GM18867 (cell line): ENCODE data around the gene KCNC1.

Experiments
- ATAC-seq: cut with Tn5 transposase; IDR thresholded peaks from one replicate; pipeline ENCODE4 v1.9.1; 2021; ENCODE audit warnings: mild to moderate bottlenecking, moderate library complexity; ENCODE audit not compliant: unreplicated experiment

KCNC1 gene

DNA sequence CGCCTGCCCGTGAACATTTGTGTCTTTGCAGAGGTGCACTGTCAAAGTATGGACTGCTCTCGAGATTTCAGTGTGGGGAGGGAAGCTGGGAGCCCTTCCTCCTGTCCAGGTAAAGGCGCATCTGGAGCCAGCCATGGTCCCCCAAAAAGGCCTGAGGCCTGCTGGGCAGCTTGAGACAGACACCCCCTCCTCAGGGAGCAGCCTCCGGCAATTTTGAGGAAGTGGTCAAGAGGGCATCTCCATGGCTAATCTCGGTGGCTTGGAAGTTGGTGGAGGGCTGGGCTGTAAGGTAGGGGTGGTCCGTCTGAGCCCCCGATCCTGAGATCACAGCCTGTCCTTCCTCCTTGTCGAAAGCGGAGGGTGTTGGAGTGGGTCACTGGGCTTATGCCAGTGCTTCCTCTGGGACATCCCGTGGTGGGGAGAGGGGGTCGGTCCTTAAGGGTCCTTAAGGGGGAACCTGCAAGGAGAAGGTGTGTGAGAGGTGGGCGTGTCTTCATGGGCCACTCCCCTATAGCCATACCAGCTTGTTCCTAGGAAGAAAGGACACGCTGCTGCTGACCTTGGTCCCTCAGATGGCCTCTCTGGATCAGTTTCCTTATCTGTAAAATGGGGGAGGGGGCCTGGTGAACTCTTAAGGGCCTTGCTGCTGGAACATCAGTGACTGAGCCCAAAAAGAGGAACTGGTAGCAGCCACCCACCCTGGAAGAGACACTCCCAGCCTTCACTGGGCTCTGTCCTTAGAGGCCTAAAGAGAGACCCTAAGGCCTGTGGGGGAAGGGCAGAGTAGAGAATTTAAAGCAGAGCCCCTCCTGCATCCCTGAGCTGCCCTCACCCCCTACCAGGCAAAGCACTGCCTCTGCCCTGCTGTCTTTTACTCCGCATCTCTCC is 2.6 kb downstream of the KCNC1 start:
- no peak for ATAC-seq

DNA sequence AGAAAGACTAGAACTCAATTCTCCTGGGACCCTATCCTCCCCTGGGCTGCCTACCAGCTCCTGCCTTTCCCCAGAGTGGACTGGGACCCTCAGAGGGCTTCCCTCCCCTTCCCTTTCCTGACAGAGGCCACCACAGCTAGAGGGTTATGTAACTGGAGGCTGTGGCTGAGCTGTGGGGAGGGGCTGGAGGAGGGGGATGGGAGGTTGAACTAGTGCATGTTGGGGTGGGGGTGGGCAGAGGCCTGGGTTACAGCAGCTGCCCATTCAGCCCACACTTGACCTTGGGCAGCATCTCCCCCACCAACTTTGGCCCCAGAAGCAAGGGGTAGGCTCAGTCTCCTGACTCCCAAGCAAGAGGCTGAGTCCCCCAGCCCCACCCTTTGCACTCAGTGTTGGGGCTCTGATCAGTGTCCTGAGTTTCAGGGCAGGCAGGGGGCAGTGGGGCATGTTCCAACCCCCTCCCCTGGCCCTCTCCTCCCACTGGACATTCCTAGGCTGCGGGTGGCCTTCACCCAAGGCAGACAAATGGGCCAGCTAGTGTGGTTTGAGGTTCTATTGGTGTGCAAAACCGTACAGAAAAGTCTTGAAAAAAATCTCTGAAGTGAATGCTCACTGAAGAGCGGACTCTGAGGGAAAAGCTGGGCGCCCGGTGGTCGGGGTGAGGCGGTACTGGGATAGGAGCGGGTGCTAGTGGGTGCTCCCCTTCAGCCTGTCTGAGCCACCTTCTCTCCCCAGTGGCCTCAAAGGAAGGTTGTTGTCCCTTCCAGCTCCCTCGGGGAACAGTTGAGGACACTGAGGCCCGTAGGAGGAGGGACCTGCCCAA is 3.8 kb downstream of the KCNC1 start:
- ATAC-seq, result no peak

DNA sequence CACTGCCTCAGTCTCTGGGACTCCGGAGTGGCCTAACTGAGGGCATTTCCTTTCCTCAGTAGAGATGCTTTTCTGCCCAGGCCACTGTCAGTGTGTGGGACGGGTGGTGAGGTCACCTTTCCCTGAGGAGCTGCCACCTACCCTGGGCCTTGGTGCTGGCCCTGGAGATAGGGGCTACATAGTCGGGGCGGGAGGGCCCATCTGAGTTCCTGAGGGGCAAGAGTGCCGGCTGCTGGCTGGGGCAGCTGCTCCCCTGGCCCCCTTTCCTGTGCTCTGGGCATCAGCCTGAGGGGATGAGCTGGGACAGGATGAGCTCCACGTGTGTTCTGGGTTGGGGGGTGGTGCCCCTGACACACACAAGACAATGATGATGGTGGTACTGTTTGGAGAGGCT is 5.4 kb downstream of the KCNC1 start:
- no peak for ATAC-seq

DNA sequence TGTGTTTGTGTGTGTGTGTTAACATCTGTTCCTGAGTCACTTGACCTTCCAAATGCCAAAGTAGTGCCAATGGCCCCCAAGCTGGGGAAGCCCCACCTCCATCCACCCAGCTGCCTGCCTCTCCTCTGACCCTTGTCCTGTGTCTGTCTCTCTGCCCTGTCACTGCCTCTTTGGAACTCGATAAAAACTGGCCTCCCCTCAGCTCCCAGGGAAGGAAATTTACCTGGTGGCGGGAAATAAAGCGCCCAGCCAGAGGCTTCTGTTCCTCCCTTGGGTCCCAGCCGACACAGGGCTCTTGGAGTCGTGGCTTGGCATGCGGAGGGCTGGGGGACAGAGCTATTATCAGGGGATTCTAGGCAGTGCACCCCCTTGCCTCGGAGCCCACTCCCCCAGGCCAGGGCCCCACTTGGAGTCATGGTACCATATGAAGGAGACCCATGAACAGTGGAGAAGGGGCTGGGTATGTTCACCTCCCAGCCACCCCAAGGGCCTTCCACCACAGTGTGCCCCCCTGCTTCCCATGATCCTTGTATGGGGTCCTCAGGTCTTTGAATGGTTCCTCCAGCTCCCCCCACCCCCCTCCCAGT is 6.2 kb downstream of the KCNC1 start:
- no peak for ATAC-seq

DNA sequence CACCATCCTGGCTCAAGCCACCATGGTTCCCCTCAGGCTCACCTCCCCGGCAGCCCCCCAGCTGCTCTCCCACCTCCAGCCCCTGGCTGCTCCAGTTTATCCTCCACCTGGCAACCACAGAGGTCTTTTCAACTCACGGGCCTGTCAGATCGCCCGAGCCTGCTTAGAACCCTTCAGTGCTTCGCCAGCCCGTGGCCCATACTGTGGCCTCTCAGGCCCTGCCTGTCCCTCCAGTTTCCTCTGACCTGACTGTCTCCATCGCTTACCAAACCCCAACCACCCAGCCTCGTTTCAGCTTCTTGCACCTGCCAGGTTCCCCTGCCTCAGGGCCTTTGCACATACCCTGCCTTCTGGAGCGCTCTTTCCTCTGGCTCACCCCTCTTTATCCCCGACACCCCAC is 6.9 kb downstream of the KCNC1 start:
- no peak for ATAC-seq

DNA sequence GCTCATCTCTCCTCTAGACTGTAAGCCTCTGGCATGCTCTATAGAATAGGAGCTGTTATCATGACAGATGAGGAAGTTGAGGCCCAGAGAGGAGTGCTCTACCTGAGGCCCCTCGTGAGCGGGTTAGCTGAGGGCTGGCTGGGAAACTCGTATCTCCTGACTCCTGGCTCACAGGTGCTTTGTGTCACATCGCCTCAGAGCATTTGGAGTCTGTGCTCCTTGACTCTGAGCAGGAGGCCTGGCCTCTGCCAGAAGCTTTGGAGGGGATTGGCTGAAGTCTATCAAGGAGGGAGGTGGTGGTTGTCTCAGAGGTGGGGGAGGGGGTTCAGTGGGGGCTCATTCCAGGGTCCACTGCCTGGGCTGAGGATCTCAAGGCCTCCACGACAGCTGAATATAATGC is 7.4 kb downstream of the KCNC1 start:
- ATAC-seq, result no peak

DNA sequence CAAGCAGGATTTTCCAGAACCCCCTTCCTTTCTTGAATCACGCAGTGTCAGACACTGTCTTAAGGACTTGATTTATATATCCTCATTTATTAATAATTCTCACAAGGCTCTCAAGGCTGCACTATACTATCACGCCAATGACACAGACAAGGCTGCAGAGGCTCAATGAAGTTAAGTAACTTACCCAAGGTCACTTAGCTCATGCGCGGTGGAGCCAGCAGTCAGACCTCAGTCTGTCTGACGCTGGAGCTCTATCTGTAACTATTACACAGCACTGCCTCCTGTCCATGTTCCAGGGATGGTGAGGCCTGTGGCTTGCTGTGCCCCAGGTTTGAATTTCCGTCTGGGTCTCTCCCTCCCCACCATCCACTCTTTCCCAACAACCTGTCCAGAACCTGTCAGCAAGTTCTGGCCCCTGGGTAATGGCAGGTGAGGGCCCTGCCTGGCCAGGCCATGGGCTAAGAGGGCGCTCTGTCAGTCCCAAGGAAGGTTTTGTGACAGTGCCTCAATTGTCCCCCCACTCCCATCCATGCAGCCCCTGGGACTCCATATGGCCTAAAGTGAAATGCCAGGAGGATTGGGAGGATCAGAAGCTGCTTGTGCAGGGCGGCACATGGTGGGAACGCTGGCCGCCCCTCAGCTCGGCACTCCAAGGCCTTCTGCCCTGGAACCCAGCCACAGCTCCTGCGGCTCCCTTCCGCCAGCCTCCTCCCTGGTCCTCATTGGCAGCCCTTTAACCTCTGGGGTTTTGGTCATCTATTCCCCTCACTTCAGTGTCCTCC is 8.6 kb downstream of the KCNC1 start:
- no peak for ATAC-seq

DNA sequence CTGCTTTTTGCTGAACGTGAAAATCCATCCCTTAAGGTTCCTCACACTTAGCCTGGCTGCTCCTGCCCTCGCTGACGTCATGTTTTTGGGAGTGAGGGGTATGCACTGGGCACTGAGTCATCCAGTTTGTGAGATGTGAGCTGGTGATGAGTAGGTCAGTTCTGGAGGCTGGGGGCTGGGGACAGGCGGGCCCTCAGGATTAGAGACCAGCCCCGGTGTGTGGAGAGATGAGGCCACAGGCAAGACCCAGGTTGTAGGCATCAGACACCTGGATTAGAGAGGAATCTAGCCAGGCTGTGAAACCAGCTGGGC is 9.2 kb downstream of the KCNC1 start:
- ATAC-seq, result no peak

DNA sequence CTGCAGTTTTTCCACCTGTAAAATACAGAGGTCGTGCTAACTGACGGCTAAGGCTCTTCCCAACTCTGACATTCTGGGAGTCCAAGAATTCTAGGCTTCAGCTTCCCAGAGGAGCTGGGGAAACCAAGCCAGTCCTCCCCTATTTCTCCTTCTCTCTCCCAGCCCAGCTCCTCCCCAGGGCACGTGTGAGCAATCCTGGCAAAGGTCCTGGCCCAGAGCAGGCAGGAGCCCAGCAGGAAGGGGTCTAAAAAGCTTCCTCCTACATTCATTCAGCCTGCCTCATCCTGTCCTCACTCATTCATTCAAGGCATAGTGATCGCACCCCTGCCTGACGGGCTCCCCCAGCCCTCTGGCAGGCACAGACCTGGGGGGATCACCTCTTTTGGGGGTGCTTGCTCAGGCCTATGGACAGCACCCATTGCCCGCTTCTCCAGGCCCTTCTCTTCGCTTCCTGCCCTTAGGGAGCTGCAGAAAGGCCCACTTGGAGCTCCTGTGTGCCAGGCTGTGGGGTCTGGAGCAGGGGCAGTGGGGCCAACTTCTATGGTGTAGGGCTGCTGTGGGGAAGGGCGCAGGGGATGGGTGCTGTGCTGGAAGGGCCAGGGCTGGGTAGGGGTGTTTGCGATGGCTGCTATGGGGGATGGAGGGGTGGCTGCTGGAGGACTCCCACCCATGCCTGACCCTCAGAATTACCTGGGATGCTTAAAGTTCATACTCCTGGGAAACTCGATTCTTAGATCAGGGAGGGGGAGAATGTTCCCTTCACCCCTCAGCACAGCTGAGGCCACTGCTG is 9.8 kb downstream of the KCNC1 start:
- no peak for ATAC-seq

DNA sequence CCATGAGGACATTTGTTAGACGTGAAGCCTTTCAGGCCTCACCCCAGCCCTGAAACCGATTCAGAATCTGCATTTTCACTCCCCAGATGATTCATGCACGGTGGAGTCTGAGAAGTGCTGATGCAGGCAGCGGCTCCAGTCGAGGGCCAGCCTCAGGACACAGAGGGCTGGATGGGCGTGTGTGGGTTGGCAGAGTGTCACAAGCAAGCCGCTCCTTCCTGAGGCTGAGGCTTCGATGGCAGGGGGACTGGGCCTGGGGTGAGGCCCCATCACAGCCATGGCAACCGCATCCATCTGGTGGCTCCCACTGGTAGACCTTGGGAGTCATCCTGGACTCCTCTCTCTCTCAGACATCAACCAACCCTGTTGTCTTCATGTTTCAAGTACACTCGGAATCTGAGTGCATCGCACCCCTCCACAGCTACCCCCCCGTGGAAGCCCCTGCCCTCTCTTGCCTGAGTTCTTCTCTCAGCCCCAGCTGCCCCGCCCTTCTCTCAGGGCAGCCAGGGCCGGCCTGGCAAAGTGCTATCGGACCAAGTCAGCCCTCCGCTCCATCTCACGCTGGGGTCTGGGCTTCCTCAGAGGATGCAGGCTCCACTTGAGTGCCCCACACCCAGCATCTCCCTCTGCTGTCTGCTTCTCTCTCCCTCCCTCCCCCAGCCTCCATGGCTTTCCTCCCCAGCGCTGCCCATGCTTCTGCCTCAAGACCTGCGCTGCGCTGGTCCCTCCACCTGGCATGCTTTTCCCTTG is 10.6 kb downstream of the KCNC1 start:
- no peak for ATAC-seq

DNA sequence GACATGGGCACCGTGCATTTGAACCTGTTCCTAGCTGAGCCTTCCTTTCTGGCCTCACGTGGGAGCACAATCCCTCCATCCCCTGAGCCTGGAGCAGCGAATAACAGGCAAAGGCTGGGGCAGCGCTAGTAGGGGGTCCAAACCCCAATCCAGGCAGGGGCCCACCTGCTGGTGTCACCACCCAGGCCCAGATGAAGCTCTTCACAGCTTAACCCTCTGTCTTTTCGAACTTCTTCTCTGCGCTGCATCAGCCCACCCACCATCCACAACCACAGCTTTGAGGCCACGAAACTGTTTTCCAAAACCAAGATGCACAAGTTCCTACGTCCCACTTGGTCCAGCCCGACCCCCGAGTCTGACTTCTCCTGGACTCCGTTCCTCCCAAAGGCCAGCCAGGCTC is 11.5 kb downstream of the KCNC1 start:
- ATAC-seq, result no peak

DNA sequence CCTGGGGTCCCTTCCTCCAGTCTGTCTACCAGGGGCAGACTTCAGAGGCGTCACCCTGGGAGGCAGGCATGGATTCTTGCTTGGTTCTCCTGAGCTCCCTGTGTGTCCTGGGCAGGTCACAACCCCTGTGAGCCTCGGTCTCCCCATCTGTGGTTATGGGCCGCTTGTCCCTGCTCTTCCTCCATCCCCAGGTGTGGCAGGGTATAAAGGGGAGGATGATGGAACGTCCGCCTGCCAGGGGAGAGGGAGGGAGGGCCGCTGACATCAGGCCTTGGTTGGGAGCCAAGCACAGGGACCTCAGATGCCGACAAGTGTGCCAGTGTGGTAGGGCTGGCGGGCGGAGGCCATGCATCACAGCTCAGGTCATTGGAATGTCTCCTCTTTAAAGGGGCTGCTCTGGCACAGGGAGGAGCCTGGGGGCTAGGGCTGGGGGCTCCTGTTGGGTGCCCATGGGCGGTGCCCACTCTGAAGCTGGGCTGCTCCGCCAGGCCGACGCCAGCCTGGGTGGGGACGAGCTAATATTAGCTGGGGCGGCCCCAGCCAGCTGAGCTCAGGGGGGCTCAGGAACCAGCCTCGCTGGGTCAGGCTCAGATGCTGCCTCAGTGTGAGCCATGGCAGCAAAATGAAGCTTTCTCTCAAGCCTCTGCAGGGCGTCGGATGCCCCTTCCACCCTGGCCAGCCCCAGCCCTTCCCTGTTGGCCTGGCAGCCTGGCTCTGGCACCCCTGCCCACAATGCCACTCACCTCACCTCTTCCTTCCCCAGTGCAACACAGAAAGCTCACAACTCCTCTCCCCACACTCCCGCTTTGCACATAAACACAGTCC is 12.8 kb downstream of the KCNC1 start:
- ATAC-seq, result no peak

DNA sequence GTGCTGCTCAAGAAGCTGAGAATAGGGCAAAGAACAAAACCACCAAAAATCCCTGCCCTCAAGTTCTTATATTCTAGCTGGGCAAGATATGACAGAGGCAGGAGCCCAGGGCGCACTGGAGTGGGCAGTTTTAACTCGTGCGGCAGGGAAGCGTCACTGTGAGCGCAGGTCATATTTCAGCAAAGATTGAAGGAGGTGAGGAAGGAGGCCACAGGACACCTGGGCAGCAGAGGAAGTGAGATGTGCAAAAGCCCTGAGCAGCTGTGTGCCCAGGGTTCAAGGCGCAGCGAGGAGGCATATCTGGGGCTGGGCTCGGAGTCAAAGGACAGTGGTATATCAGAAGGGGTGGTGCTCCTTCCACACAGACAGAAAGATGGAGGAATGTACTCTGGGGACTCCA is 13.5 kb downstream of the KCNC1 start:
- ATAC-seq, result no peak

DNA sequence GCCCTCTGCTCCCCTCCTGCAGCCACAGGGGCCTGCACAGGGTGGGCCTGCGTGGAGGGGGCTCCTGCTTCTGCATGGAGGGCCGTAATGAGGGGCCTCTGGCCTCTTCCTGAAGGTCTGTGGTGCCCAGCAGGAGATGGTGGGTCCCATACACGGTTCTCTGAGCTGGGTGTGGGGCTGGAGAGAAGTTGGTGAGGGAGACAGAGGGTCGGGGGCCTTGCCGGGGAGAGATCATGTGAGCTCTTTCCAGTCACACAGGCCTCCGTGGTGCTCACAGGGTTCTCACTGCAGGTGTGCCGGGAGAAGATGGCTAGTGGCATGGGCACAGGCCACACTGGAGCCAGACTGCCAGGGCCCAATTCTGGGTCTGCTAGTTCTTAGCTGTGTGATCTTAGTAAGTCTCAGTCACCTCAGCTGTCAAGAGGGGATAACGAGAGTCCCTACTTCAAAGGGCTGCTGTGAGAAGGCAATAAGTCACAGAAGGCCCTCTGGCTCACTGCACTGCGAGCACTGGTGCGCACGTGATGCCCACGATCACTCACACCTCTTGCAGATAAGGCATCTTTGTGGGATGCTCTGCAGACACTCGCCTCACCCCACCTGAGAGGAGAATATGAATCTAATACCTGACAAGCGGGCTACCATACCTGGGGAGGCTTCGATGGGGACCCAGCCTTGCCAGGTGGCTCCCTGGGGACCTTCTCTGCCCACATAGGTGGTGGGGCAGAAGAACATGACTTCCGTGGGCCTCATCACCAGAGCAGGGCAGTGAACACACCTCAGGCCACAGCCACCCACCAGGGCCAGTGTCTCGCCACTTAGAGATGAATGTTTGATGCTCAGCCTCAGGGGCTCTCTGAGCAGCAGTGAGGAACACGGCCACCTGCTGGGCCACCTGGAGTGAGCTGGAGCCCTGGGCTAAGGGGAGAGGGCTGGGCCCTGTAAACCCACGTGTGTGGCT is 14.5 kb downstream of the KCNC1 start:
- no peak for ATAC-seq

DNA sequence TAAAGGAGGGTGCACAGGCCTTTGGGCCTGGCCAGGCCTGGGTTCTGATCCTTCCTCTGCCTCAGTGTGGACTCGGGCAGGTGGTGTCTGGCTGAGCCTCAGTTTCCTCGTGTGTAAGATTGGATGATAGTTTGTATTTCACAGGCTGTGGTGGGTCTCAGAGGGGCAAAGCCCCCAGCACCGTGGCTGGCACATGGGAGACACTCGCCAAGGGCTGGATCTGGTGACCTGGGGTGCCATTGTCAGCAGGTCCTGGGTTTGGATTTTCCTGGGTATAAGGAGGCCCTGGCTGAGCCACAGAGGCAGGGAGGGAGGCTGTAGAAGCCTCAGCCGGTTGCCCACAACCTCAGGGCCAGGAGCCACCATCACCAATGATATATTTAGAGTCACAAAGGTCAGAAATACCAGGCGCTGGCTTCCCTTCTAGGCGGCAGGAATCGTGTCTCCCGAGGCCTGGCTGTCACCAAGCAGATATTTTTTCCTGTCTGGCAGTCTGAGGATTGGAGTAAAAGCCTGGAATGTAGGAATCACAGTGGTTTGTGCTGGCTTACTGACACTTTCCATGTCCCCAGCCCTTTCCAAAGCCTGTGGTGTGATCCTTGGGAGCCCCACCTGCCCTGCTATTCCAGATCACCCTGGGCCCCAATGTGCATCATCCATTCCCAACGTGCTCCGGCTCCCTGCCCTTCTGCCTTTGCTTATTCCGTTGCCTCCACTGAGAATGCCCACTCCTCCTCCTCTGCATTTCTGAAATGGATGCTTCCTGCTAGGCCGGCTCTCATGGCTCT is 15.6 kb downstream of the KCNC1 start:
- ATAC-seq, result no peak

DNA sequence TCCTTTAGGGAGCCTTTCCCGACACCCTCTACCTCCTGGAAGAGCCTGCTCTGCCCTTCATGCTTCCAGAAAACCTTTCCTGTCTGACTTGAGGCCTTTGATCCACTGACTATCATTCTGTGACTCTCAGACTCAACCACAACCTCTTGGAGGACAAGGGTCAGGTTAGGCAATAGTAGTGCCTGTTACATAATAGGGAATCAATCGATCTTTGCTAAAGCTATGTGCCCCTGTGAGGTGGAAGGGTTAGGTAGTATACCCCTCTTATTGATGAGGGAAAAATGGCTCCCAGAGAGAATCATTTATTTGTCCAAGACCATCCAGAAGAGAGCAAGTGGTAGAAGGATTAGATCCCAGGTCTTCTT is 16.2 kb downstream of the KCNC1 start:
- ATAC-seq, result no peak

DNA sequence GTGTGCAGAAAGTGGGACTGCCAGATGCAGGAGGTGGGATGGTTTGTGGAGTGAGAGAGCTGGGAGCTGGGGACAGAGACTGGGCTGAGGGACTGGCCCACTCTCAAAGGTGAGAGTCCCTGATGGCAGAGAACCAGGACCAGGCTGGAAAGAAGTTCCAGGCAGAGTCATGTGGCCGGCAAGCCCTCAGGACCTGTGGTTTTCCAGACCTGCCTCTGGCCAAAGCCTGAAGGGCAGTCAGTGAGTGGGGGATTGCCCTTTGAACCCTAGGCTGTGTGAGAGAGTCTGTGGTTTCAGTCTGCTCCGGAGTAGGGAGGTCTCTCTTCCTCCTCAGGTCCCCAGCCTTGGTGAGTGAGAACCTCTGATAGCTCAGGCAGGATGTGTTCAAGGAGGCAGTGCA is 17.0 kb downstream of the KCNC1 start:
- ATAC-seq, result no peak
